Measurements from ENCODE around the gene EIF4A3. TPM values are rescaled to one million over a fixed set of nuclear protein-coding genes. Genes with fewer than 3 reads are reported as not detected.

The EIF4A3 gene
- total RNA-seq, 2 experiments from 2014 or later: 192 to 197 TPM

DNA sequence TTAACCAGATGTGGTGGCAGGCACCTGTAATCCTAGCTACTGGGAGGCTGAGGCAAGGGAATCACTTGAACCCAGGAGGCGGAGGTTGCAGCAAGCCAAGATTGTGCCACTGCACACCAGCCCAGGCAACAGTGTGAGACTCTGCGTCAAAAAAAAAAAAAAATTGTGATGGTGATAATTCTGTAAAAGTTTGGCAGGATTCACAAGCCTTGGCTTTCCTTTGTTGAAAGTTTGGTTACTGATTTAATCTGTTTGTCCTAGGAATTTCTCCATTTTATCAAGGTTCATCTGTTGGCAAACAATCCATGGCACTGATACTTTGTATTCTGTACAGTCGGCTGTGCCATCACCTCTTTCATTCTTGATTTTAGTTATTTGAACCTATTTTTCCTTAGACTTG is 15.9 kb downstream of the EIF4A3 start:
- DNase-seq: no peak
- Mint-ChIP-seq H3K27me3 (peaks cover 7% of the 10 kb centered on the region), H3K27ac (no peak overlapping the region), H3K4me1 (peaks cover 1% of the 10 kb centered on the region), H3K9me3 (no peaks in the 10 kb centered on the region), H3K36me3 (peaks cover 18% of the 10 kb centered on the region), H3K4me3 (no peak overlapping the region)

DNA sequence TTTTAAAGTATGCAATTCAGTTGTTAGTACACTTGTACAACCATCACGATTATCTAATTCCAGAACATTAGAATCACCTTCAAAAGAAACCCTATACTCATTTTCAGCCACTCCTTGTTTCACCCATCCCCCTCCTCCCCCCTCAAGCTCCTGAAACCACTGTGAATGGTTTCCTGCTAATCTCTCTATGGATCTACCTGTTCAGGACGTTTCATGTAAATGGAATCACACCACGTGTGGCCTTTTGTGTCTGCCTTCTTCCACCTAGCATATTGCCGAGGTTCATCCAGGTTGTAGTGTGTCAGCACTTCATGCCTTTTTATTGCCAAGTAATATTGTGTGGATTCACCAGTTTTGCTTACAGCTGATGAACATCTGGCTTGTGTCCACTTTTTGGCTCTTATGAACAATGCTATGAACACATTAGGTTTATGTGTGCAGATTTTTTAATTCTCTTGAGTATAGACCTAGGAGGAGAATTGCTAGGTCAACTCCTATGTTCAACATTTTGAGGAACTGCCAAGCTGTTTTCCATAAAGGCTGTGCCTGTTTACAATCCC is 17.8 kb downstream of the EIF4A3 start:
- H3K27me3 Mint-ChIP-seq: peaks cover 15% of the 10 kb centered on the region
- DNase-seq: no peak
- peaks cover 1% of the 10 kb centered on the region for H3K4me1 Mint-ChIP-seq
- peaks cover 11% of the 10 kb centered on the region for H3K36me3 Mint-ChIP-seq
- H3K4me3 Mint-ChIP-seq: no peak overlapping the region
- H3K9me3 Mint-ChIP-seq: no peaks in the 10 kb centered on the region
- no peak overlapping the region for H3K27ac Mint-ChIP-seq

DNA sequence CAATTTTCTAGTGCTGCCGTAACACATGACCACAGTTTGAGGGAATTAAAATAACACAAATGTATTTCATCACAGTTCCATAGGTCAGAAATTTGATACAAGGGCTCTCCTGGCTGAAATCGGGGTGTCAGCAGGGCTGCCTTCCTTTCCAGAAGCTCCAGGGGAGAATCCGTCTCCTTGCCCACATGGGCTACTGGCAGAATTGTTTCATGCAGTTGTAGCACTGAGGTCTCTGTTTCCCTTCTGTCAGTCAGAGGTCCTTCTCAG is 20.5 kb downstream of the EIF4A3 start:
- Mint-ChIP-seq H3K4me1 (no peaks in the 10 kb centered on the region), H3K27me3 (peaks cover 17% of the 10 kb centered on the region), H3K36me3 (no peaks in the 10 kb centered on the region), H3K4me3 (no peak overlapping the region), H3K27ac (no peak overlapping the region), H3K9me3 (no peaks in the 10 kb centered on the region)
- no peak for DNase-seq

DNA sequence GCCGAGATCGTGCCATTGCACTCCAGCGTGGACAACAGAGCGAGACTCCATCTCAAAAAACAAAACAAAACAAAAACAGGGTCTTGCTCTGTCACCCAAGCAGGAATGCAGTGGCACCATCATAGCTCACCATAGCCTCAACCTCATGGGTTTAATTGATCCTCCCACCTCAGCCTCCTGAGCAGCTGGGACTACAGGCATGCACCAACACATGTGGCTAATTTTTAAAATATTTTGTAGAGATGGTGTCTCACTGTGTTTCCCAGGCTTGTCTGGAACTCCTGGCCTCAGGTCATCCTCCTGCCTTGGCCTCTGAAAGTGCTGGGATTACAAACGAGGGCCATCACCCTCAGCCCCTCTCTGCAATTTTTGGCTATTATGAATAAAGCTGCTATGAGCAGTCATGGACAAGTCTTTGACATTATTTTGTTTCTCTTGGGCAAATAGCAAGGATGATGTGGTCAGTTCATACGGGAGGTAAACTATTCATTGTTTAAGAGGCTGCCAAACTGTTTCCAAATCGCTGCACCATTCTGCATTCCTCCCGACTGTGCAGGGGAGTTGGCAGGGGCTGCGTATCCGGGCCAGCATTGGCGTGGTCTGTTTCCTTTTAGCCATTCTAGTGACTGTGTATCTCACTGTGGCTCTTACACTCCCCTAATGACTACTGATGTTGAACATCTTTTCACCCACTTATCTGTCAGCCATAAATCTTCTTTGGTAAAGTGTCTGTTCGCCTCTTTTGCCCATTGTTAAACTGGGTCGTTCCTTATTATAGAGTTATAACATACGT is 21.1 kb downstream of the EIF4A3 start:
- no peak overlapping the region for H3K4me3 Mint-ChIP-seq
- no peak overlapping the region for H3K27ac Mint-ChIP-seq
- peaks cover 17% of the 10 kb centered on the region for H3K27me3 Mint-ChIP-seq
- no peaks in the 10 kb centered on the region for H3K4me1 Mint-ChIP-seq
- H3K9me3 Mint-ChIP-seq: no peaks in the 10 kb centered on the region
- no peaks in the 10 kb centered on the region for H3K36me3 Mint-ChIP-seq
- DNase-seq: no peak

DNA sequence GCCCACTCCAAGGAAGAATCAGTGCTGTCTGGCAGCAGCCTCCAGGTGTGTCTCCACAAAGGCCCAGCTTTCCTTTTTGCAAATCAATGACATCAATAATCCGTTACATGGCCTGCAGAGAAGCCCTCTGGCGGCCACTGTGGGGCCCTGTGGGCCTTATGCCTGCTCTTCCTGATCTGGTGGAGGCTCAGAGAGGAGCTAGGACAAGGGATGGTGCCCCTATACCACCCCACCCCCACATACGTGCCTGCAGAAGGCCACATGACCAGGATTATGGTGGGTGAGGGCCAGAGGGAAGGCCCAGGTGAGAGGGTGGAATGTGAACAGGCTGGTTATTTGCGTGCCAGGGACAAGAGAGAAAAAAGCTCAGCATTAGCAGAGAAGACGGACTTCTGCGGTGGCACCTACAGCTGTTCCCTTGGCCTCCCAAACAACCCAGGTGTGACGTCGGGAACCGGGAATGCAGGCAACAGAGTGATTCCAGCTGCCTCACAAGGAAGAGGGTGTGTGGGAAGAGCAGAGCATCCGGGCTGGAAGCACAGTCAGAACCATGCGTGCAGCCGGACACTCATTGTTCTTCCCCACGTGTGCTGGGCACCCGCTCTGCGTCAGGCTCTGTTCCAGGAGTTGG is 22.5 kb downstream of the EIF4A3 start:
- no peaks in the 10 kb centered on the region for H3K4me1 Mint-ChIP-seq
- peaks cover 17% of the 10 kb centered on the region for H3K27me3 Mint-ChIP-seq
- DNase-seq: no peak
- H3K36me3 Mint-ChIP-seq: no peaks in the 10 kb centered on the region
- H3K4me3 Mint-ChIP-seq: no peak overlapping the region
- H3K9me3 Mint-ChIP-seq: no peaks in the 10 kb centered on the region
- H3K27ac Mint-ChIP-seq: no peak overlapping the region

DNA sequence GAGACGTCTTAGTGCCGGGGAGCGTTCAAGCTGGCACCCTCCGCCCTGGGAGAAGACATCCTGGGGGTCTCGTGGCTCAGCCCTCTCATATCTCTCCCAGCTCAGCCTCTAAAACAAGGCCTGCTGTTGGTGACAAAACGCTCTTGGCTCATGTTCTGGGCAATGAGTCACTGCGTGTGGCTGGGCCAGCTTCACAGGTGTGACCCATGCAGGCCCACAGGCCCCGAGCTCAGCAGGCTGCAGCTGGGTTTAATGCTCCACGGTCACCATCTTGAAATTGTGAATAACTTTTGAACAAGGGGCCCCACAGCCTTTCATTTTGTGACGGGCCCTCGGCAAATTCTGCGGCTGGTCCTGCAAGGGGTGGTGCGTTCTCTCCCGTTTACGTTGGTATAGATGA is 23.1 kb downstream of the EIF4A3 start:
- no peak overlapping the region for H3K4me3 Mint-ChIP-seq
- H3K36me3 Mint-ChIP-seq: no peaks in the 10 kb centered on the region
- peaks cover 12% of the 10 kb centered on the region for H3K27me3 Mint-ChIP-seq
- no peaks in the 10 kb centered on the region for H3K9me3 Mint-ChIP-seq
- no peak overlapping the region for H3K27ac Mint-ChIP-seq
- no peak for DNase-seq
- no peaks in the 10 kb centered on the region for H3K4me1 Mint-ChIP-seq

DNA sequence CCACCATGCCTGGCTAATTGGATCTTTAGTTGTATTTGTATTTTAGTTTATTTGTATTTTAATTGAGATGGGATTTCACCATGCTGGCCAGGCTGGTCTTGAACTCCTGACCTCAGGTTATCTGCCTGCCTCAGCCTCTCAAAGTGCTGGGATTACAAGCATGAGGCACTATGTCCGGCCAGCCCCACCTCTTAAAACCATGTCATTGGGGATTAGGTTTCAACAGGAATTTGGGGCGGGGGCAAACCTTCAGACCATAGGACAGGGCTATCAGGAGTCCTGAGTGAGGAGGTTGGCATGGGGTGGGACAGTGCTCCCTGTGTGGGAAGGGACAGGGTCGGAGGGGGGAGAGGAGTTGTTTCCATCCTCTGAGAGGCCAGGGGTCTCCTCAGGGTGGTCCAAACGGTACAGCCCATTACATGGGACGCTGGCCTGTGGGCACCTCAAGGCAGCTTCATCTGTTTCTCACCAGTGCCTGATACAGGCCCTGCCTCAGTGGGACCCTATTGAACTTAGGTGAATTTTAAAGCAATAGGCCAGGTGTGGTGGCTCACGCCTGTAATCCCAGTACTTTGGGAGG is 23.9 kb downstream of the EIF4A3 start:
- peaks cover 9% of the 10 kb centered on the region for H3K27me3 Mint-ChIP-seq
- H3K36me3 Mint-ChIP-seq: no peaks in the 10 kb centered on the region
- H3K4me3 Mint-ChIP-seq: no peak overlapping the region
- no peaks in the 10 kb centered on the region for H3K9me3 Mint-ChIP-seq
- H3K4me1 Mint-ChIP-seq: no peaks in the 10 kb centered on the region
- H3K27ac Mint-ChIP-seq: no peak overlapping the region
- DNase-seq: no peak

DNA sequence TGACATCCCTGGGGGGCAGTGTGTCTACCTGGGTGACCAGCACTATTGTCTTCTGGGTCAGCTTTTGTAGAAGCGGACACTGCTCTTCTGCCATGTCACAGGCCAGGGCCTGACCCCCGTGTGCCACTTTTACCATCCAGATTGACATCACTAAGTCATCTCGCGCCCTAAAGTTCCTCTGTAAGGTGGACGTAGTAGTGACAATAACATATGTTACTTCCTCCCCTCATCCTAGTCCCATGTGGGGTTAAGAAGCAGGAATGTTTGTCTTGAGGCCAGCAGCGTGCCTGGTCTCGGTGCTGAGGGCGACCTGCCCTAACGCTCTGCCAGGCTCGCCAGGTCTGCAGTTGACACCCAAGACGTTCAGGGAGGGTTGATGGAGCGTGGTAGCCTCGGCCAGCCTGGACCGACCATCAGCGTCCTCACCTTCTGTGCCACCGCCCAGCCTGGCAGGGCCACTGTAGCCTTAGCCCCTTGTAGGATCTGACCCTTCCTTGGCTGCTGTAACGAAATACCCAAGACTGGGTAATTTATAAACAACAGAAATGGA is 24.8 kb downstream of the EIF4A3 start:
- Mint-ChIP-seq H3K9me3 (no peaks in the 10 kb centered on the region), H3K27me3 (peaks cover 9% of the 10 kb centered on the region), H3K27ac (no peak overlapping the region), H3K4me1 (no peaks in the 10 kb centered on the region), H3K36me3 (no peaks in the 10 kb centered on the region), H3K4me3 (no peak overlapping the region)
- no peak for DNase-seq

DNA sequence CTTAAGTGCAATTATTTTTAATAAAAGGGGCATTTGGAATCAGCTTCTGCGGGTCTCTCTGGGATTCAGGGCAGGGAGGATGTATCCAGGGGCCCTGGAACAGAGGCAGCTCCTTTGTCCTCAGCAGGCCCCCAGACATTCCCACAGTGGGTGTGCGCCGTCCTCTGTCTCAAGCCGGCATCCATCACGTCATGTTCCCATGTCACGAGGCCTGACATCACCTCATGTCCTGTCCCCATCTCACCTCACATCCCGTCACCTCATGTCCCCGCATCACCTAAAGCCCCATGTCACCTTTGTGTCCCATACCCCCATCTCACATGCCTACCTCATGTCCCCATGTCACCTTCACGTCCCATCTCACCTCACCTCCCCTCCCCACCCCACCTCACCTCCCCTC is 27.1 kb downstream of the EIF4A3 start:
- no peak for DNase-seq
- Mint-ChIP-seq H3K27me3 (peaks cover 6% of the 10 kb centered on the region), H3K4me3 (no peak overlapping the region), H3K36me3 (peaks cover 4% of the 10 kb centered on the region), H3K9me3 (peaks cover 5% of the 10 kb centered on the region), H3K27ac (no peak overlapping the region), H3K4me1 (no peaks in the 10 kb centered on the region)

DNA sequence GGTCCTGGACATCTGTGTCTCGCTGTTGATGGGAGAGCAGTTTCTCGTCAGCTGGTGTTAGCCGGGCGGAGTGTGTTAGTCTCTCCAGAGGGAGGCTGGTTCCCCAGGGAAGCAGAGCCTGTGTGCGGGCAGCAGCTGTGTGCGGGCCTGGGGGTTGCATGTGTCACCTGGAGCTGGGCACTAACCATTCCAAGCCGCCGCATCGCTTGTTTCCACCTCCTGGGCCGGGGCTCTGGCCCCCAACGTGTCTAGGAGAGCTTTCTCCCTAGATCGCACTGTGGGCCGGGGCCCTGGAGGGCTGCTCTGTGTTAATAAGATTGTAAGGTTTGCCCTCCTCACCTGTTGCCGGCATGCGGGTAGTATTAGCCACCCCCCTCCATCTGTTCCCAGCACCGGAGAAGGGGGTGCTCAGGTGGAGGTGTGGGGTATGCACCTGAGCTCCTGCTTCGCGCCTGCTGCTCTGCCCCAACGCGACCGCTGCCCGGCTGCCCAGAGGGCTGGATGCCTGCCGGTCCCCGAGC is 27.6 kb downstream of the EIF4A3 start:
- Mint-ChIP-seq H3K9me3 (peaks cover 6% of the 10 kb centered on the region), H3K4me1 (no peaks in the 10 kb centered on the region), H3K36me3 (peaks cover 4% of the 10 kb centered on the region), H3K27ac (no peak overlapping the region), H3K27me3 (peaks cover 4% of the 10 kb centered on the region), H3K4me3 (no peak overlapping the region)
- no peak for DNase-seq

DNA sequence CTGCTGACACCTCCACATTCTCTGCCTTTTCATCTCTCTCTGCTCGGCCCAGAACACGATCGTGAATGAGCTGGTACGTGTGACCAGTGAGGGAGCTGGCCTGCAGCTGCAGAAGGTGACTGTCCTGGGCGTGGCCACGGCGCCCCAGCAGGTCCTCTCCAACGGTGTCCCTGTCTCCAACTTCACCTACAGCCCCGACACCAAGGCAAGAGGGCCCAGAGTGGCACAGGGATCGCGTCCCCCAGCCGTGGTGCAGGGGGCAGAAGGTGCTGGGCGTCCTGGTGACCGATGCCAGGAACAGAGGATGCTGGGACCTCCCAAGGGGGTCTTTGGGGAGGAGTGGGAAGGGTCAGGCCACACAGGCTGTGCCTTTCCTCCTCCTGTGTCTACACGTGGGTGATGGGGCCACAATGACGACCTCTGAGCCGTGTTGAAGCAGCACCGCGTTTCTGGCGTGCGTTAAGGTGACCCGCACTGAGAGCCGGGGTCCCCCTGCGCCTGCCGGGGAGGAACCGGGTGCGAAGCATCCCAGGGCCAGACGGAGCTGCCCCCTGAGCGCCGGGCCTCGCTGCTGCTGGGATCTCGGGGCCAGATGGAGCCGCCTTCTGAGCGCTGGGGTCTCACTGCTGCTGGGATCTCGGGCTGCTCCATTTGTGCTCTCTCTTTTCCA is 28.2 kb downstream of the EIF4A3 start:
- Mint-ChIP-seq H3K9me3 (peaks cover 6% of the 10 kb centered on the region), H3K27ac (no peak overlapping the region), H3K4me1 (no peaks in the 10 kb centered on the region), H3K36me3 (peaks cover 4% of the 10 kb centered on the region), H3K4me3 (no peak overlapping the region), H3K27me3 (no peaks in the 10 kb centered on the region)
- DNase-seq: no peak

DNA sequence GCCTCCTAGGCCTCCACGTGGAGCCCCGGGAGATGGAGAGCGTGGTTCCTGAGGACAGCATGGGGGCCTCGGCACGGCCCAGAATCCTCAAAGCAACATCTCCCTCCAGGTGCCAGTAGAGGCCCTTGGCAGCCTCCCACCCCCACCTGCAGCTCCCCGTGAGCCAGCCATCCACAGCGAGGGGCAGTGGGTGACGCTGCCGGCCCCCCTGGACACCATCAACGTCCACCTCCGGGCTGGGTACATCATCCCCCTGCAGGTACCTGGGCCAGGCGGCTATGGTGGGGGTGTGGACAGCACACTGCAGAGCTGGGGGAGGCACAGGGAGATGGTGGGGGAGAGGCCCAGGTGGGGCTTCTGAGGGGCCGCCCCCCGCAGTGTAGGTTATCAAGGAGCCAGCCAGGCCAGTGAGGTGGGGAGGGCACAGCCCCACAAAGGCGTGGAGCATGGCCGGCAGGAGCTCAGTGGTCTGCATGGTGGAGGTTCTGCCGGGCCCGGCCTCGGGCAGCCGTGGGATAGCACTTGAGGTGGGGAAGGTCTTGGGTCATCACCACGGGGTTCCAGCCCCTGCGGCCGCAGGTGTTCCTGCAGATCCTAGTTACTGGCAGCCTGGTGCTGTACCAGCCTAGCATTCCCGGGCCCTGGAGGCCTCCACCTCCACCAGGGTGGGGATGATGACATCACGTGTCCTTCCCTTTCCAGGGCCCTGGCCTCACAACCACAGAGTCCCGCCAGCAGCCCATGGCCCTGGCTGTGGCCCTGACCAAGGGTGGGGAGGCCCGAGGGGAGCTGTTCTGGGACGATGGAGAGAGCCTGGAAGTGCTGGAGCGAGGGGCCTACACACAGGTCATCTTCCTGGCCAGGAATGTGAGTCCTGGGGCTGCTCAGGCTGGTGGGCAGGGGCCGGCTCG is 29.2 kb downstream of the EIF4A3 start:
- H3K36me3 Mint-ChIP-seq: peaks cover 4% of the 10 kb centered on the region
- H3K4me3 Mint-ChIP-seq: no peak overlapping the region
- H3K9me3 Mint-ChIP-seq: peaks cover 6% of the 10 kb centered on the region
- no peak overlapping the region for H3K27ac Mint-ChIP-seq
- no peak for DNase-seq
- no peaks in the 10 kb centered on the region for H3K27me3 Mint-ChIP-seq
- no peaks in the 10 kb centered on the region for H3K4me1 Mint-ChIP-seq

DNA sequence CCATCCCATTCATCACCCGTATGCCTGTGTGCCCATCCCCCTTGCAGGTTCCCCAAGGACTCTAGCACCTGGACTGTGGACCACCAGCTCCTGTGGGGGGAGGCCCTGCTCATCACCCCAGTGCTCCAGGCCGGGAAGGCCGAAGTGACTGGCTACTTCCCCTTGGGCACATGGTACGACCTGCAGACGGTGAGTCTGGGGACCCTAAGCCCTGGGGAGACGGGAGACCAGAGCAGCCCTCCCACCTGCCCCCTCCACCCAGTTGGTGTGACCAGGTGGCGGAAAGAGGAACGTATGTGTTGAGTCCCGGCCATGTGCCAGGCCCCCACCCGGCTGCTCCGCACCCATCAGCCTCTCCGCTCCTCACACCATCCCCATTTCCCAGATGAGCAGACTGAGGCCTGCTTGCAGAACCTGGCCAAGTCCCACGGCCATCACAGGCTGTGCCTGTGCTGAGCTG is 30.0 kb downstream of the EIF4A3 start:
- no peaks in the 10 kb centered on the region for H3K27me3 Mint-ChIP-seq
- H3K27ac Mint-ChIP-seq: no peak overlapping the region
- DNase-seq: no peak
- peaks cover 5% of the 10 kb centered on the region for H3K36me3 Mint-ChIP-seq
- no peak overlapping the region for H3K4me3 Mint-ChIP-seq
- H3K9me3 Mint-ChIP-seq: peaks cover 6% of the 10 kb centered on the region
- no peaks in the 10 kb centered on the region for H3K4me1 Mint-ChIP-seq

DNA sequence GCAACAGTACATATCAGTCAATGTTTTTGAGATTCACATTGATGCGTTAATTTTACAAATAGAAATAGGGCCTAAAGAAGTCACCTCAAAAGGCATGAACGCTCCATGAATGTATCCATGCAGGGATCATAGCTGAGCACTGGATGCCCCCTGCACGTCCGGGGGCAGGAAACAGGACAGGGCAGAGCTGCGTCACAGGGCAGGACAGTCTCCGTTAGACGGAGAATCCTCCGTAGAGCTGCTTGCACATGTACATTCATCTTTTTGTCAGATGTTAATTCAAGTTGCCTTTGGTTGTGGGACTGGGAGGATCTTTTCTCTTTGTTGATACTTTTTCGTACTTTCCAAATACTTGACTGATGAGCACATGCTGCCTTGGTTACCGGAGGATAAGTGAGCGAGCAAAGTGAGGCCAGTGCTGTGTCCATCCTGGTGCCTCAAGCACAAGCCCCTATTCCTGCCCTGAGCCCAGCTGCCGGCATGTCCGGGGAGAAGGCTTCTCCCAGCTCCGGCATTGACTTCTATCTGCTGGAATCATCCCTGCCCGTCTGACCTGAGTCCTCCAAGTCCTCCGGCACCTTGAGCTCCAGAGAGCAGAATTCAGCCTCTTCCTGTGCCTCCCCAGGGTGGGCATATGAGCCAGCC is 30.5 kb downstream of the EIF4A3 start:
- H3K4me3 Mint-ChIP-seq: no peak overlapping the region
- H3K27me3 Mint-ChIP-seq: no peaks in the 10 kb centered on the region
- peaks cover 5% of the 10 kb centered on the region for H3K36me3 Mint-ChIP-seq
- H3K4me1 Mint-ChIP-seq: no peaks in the 10 kb centered on the region
- H3K27ac Mint-ChIP-seq: no peak overlapping the region
- DNase-seq: no peak
- H3K9me3 Mint-ChIP-seq: peaks cover 6% of the 10 kb centered on the region
